NT2/D1 (cell line): ENCODE measurements around the gene CDH22.

Source experiments
- DNase-seq: peaks from one replicate; pipeline ENCODE4 v3.0.0-alpha.2; 2011; ENCODE audit warnings: low read depth, low spot score
- H3K27me3 ChIP-seq: 2 replicates; pipeline ENCODE4 v1.6.0; 2011; ENCODE audit warnings: mild to moderate bottlenecking; ENCODE audit not compliant: insufficient read length, insufficient read depth
- H3K36me3 ChIP-seq: 2 replicates; pipeline ENCODE4 v1.6.1; 2011; ENCODE audit warnings: mild to moderate bottlenecking, low read length, mixed read lengths; ENCODE audit not compliant: insufficient read depth, insufficient read length
- H3K4me1 ChIP-seq: 2 replicates; pipeline ENCODE4 v1.5.1; 2011; ENCODE audit not compliant: insufficient read depth, insufficient read length
- H3K4me3 ChIP-seq: 2 replicates; pipeline ENCODE4 v1.5.1; 2011; ENCODE audit warnings: low read depth; ENCODE audit not compliant: insufficient read length
- H3K9ac ChIP-seq: 2 replicates; pipeline ENCODE4 v1.6.0; 2011; ENCODE audit warnings: low read depth; ENCODE audit not compliant: insufficient read length
- H3K9me3 ChIP-seq: 2 replicates; pipeline ENCODE4 v1.5.1; 2011; ENCODE audit warnings: mild to moderate bottlenecking, low read length; ENCODE audit not compliant: insufficient read depth
- SUZ12 ChIP-seq: IDR thresholded peaks from 2 replicates; pipeline ENCODE4 v1.6.1; 2011; ENCODE audit not compliant: insufficient read length, insufficient read depth; ENCODE audit errors: extremely low read depth
- YY1 ChIP-seq: IDR thresholded peaks from 2 replicates; pipeline ENCODE4 v1.6.1; 2011; ENCODE audit not compliant: insufficient read length, insufficient read depth
- ZNF274 ChIP-seq: IDR thresholded peaks from 2 replicates; pipeline ENCODE4 v1.6.1; 2011; ENCODE audit warnings: mild to moderate bottlenecking, low read depth, low read length

CDH22 gene

DNA sequence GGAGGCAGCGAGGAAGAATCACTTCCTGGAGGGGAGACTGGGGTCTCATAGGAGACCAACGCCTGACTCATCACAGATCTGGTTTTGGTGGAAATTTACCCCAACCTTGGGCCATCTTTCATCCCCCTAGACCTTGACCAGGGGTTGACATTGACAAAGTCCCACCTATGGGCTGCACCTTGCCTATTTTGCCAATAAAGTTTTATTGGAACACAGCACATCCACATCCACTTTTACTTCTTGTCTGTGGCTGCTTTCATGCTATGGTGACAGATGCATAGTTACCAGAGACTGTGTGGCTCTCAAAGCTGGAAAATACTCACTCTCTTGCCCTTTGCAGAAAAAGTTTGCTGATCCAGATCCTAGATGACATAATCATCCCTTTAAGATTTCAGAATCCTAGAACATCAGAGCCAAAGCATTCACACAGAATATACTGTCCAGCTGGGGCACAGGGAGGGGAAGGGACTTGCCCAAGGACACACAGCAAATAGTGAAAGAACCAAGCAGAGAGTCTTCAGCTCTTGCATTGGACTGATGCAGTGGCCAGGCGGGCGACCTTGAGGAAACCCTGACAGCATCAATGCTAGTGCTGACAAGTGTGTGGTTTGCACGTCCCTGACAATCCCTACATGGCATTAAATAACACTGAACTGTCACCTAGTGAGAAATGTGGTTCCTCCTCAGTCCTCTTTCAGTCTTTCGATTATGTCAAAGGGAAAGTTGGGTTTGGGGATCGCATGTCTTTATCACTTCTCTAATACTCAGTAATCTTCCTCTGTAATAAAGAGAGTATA lies 149.0 kb downstream of the CDH22 start:
- Histone ChIP-seq H3K4me3 (no peak overlapping the region), H3K9ac (no peak overlapping the region), H3K36me3 (no peaks in the 10 kb centered on the region), H3K27me3 (peaks cover 11% of the 10 kb centered on the region), H3K4me1 (peaks cover 8% of the 10 kb centered on the region), H3K9me3 (no peaks in the 10 kb centered on the region)
- no peak for DNase-seq
- TF ChIP-seq YY1 (no peak), SUZ12 (no peak), ZNF274 (no peak)

DNA sequence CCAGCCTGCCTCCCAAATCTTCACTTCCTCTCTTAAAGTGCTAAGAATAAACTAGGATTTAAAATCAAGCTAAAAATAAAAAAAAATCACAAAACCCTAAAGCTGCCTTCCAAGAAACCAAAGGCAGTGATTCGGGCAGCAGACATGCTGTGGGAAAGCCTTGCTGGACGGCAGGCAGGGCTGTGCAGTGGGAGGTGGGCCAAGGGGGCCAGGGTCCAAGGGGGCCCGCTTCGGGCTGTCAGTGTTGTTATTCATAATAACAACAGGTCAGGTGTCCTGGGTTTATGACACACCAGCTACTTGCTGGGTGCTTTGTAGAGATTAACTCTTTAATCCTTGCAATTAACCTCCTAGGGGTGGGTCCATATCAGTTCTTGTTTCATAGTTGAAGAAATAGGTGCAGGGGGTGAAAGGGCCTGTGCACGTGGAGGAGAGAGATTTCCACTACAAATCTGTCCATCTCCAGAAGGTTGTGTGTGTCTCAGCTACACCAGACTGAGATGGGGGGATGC lies 149.8 kb downstream of the CDH22 start:
- Histone ChIP-seq H3K27me3 (peaks cover 11% of the 10 kb centered on the region), H3K9ac (no peak overlapping the region), H3K36me3 (no peaks in the 10 kb centered on the region), H3K9me3 (no peaks in the 10 kb centered on the region), H3K4me3 (no peak overlapping the region), H3K4me1 (peaks cover 5% of the 10 kb centered on the region)
- TF ChIP-seq ZNF274 (no peak), SUZ12 (no peak), YY1 (no peak)
- no peak for DNase-seq

DNA sequence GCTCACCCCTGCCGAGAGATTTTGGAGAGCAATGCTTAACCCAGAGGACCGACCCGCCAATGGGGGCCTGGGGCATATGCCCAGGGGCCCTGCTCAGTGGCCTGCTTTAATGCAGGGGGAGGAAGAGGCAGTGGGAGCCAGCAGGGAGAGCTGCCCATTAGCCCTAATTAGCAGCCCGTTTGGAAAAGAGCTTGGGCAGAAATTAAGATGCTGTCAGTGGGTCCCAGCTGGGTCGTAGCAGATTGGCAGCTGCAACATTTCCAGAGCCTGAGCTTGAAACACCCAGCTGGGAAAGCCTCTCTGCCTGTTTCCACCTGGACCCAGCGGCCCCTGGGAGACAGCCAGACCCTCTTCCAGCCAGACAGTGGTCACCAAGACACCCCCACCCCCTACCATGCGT lies 150.7 kb downstream of the CDH22 start:
- Histone ChIP-seq H3K9ac (no peak overlapping the region), H3K36me3 (no peaks in the 10 kb centered on the region), H3K9me3 (no peaks in the 10 kb centered on the region), H3K4me3 (no peak overlapping the region), H3K27me3 (peaks cover 6% of the 10 kb centered on the region), H3K4me1 (peaks cover 5% of the 10 kb centered on the region)
- DNase-seq, result no peak
- no peak for TF ChIP-seq ZNF274
- TF ChIP-seq SUZ12, result no peak
- no peak for TF ChIP-seq YY1

DNA sequence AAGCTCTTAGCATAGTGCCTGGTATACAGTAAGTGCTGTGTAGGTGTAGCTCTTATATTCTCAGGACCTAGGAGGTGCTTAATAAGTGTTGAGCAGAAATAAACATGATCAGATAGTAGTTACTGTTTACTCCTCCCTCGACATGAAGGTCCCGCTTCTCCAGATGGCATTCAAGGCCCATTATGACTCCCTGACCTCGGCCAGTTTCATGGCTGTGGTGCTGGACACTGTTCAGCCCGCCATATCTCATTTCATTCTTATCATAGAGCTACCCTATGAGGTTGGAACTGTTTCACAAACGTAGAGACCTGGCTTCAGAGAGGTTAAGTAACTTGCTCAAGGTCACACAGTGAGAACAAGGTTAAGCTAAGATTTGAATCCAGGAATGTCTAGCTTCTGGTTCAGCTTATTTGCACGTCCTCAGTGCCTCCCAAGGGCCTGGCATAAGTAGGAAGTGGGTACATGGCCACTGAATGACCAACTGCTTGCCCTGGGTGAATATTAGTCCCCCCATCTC lies 151.2 kb downstream of the CDH22 start:
- Histone ChIP-seq H3K4me1 (peaks cover 5% of the 10 kb centered on the region), H3K36me3 (no peaks in the 10 kb centered on the region), H3K4me3 (no peak overlapping the region), H3K27me3 (peaks cover 5% of the 10 kb centered on the region), H3K9me3 (no peaks in the 10 kb centered on the region), H3K9ac (no peak overlapping the region)
- DNase-seq, result no peak
- TF ChIP-seq YY1 (no peak), ZNF274 (no peak), SUZ12 (no peak)

DNA sequence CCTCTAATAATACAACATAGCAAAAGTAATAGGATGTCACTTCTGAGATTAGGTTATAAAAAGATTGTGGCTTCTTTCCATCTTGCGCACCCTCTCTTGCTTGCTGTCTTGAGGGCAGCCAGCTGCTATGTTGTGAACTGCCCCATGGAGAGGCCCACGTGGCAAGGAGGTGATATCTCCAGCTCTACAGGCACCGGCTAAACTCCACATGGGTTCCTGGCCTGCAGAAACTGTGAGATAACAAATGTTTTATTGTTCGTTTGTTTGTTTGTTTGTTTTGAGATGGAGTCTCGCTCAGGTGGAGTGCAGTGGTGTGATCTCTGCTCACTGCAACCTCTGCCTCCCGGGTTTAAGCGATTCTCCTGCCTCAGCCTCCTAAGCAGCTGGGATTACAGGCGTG lies 152.2 kb downstream of the CDH22 start:
- peaks cover 10% of the 10 kb centered on the region for H3K4me1 ChIP-seq
- no peak overlapping the region for H3K9ac ChIP-seq
- no peak overlapping the region for H3K4me3 ChIP-seq
- H3K9me3 ChIP-seq, result no peaks in the 10 kb centered on the region
- no peaks in the 10 kb centered on the region for H3K36me3 ChIP-seq
- TF ChIP-seq ZNF274, result no peak
- TF ChIP-seq YY1, result no peak
- no peak for TF ChIP-seq SUZ12
- no peaks in the 10 kb centered on the region for H3K27me3 ChIP-seq
- no peak for DNase-seq

DNA sequence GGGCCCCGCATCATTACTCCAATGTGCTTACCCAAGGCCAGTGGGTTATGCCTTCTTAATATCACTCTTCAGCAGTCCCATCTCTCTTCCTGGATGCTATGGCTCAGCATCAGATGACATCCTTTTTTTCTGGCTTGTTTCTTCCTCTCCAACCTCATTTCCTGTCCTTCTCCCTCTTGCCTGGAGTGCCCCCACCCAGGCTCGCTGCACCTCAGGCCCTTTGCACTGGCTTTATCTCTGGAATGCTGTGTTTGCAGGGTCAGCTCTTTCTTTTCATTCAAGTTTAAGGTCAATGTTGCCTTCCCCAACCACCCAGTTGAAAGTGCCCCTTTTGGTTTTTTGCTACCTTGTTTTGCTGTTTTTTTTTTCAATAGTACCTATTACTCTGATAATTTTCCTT lies 153.5 kb downstream of the CDH22 start:
- DNase-seq, result no peak
- no peaks in the 10 kb centered on the region for H3K36me3 ChIP-seq
- no peaks in the 10 kb centered on the region for H3K9me3 ChIP-seq
- no peak overlapping the region for H3K9ac ChIP-seq
- H3K27me3 ChIP-seq, result no peaks in the 10 kb centered on the region
- H3K4me3 ChIP-seq, result no peak overlapping the region
- TF ChIP-seq YY1, result no peak
- no peak for TF ChIP-seq SUZ12
- TF ChIP-seq ZNF274, result no peak
- peaks cover 5% of the 10 kb centered on the region for H3K4me1 ChIP-seq

DNA sequence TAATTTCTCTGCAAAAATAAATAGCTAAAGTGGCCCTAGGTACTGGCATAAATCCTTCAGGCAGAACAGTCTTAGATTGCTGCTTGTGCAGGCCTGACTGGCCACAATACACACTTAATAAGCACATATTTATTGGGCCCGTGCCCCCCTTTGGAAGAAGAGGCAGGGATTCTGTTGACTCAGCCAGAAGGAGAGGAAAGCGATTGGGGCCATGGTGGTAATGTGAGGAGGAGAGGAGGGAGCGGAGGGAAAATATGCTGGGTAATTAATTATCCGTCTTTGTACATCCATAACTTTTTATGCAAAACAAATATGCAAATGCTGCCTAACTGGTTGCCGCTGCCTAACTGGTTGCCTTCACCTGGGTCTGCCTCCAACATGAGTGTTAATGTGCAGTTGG lies 154.0 kb downstream of the CDH22 start:
- TF ChIP-seq YY1 (no peak), ZNF274 (no peak), SUZ12 (no peak)
- Histone ChIP-seq H3K4me3 (no peak overlapping the region), H3K36me3 (no peaks in the 10 kb centered on the region), H3K9me3 (no peaks in the 10 kb centered on the region), H3K9ac (no peak overlapping the region), H3K27me3 (no peaks in the 10 kb centered on the region), H3K4me1 (peaks cover 5% of the 10 kb centered on the region)
- no peak for DNase-seq
